H54 (cell line): ENCODE measurements around the gene NIM1K.
A peak's percentile ranks its signal among the peaks of the same experiment; 100 is the strongest.

Experiments used
- DNase-seq: peaks from one replicate; pipeline ENCODE4 v3.0.0; 2011; ENCODE audit warnings: low spot score, mixed read lengths; ENCODE audit not compliant: insufficient read length
- FAIRE-seq: peaks from 3 replicates; lab custom pipeline; 2011; peaks lifted over from hg19 to GRCh38; lab: Jason Lieb, UNC
- POLR2A ChIP-seq: IDR thresholded peaks from 2 replicates; pipeline ENCODE4 v1.6.1; 2011; ENCODE audit warnings: low read depth, mild to moderate bottlenecking, low read length

The NIM1K gene

GRCh38 chr5:43268188-43268820 lies 76.3 kb downstream of the NIM1K start:
- no peak for TF ChIP-seq POLR2A
- FAIRE-seq (no peak), DNase-seq (no peak)

GRCh38 chr5:43270645-43271044 lies 78.6 kb downstream of the NIM1K start:
- FAIRE-seq (no peak), DNase-seq (no peak)
- no peak for TF ChIP-seq POLR2A

- FAIRE-seq: no peak
- no peak for DNase-seq
- no peak for TF ChIP-seq POLR2A
These were observed 81.5 kb downstream of the NIM1K start for GRCh38 chr5:43273552-43273951.

- no peak for FAIRE-seq
These were observed 82.5 kb downstream of the NIM1K start for GRCh38 chr5:43274435-43275114.

GRCh38 chr5:43275391-43275790 lies 83.4 kb downstream of the NIM1K start:
- no peak for DNase-seq
- no peak for TF ChIP-seq POLR2A
- no peak for FAIRE-seq

More at GRCh38 chr5:43274435-43275114, 82.5 kb downstream of the NIM1K start:
- no peak for TF ChIP-seq POLR2A
- DNase-seq: no peak

GRCh38 chr5:43279548-43280274 lies 87.7 kb downstream of the NIM1K start:
- FAIRE-seq: no peak
- no peak for TF ChIP-seq POLR2A
- DNase-seq: no peak

GRCh38 chr5:43281840-43282658 lies 90.0 kb downstream of the NIM1K start:
- TF ChIP-seq POLR2A: no peak
- DNase-seq (no peak), FAIRE-seq (no peak)

- DNase-seq: no peak
- TF ChIP-seq POLR2A: no peak
- FAIRE-seq: no peak
These were observed 94.6 kb downstream of the NIM1K start for GRCh38 chr5:43286623-43287022.

GRCh38 chr5:43287493-43287892 lies 95.5 kb downstream of the NIM1K start:
- DNase-seq (no peak), FAIRE-seq (no peak)
- no peak for TF ChIP-seq POLR2A

GRCh38 chr5:43288269-43288831 lies 96.3 kb downstream of the NIM1K start:
- no peak for TF ChIP-seq POLR2A
- FAIRE-seq (no peak), DNase-seq (no peak)

- DNase-seq (no peak), FAIRE-seq (no peak)
- no peak for TF ChIP-seq POLR2A
These were observed 98.7 kb downstream of the NIM1K start for GRCh38 chr5:43290726-43291125.

GRCh38 chr5:43294226-43294625 lies 102.2 kb downstream of the NIM1K start:
- TF ChIP-seq POLR2A: no peak
- FAIRE-seq: peak; percentile 90
- no peak for DNase-seq

GRCh38 chr5:43295202-43295601 lies 103.2 kb downstream of the NIM1K start:
- TF ChIP-seq POLR2A: no peak
- FAIRE-seq: peak; percentile 62
- DNase-seq: no peak
